Activated CD4-positive, alpha-beta T cell treated with anti-CD3 and anti-CD28 coated beads, Interleukin-10, Interleukin-2, amounts not matched to agents 100 ng/mL and 50 ng/mL, durations not matched to agents 16 hours and 8 hours (primary cell): Measurements from ENCODE around the gene CDS1.
A peak's percentile ranks its signal among the peaks of the same experiment; 100 is the strongest.
"Not testable (repeated sequence)": the region's sequence is repeated elsewhere in the genome, so short reads cannot be mapped to it uniquely, and the experiment has no call there.

Source experiments
- DNase-seq: peaks from one replicate; pipeline ENCODE4 v3.0.0-alpha.2; 2020

Gene CDS1

DNA sequence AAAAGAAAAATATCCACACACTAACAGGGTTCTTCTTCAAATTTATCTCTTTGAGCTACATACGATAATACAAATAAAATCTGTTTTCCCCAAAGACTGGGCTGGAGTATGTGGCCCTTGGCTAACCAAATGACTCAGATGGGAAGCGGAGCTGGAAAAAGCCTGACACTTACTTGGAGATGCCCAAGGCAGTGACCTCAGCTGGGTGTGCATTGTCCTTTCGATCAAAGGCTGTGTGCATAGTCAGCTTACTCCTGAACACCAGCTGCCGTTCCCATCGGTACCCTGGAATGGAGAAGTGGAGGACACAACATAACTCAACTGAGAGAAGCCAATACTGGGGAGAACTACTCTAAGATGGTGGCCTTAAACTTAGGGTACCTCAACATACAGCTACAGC lies 95.1 kb downstream of the CDS1 start:
- DNase-seq = no peak

DNA sequence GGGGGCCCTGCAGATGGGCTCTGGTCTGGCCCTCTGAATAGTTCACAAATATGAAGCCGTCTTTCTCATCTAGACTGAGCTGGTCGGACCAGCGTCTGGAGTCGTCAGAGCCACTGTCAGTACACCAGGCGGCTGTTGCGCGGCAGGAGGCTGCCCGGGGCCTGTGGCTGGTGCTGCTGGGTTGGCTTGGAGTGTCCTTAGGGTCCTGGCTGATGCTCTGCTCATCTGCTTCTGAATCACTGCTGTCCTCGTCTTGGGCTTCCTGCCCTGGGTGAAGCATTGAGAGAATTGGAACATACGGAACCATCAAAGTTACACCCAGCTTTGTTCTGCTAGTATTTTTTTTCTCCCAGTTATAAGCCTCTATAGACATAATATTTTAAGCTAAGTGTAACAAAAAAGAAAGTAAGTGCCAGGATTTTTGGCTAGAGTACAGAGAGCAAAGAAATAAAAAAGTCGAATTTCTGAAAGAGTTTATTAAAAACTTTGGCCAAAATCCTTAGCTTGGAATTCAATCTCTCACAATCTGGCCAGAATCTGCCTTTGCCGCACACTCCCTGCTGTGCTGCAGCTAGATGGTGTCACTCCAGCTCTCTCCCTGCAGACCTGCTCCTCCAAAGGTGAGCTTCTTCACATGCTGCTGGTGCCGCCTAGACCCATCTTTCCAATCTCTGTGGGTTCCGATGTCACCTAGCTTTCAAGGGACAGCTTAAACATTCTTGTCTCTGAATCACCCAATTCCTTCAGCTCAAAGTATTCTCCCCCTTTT lies 96.2 kb downstream of the CDS1 start:
- no peak for DNase-seq

DNA sequence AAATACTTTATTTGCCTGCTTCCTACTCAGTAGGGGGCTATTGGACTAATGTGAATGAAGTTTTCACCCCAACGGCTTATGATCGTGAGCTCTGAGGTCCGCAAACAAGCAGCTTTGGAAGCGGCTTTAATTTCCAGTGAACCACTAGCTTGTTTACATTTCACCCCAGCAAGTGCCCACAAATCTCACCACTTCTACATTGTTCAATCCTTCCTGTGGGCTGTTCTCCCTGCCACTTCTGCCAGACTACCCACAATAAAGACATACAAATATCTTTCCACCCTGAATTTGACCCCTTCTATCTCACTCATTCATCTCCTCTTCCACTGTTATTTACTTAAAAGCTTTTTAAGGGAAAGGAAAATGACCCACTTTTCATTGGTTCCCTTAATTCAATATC lies 98.0 kb downstream of the CDS1 start:
- DNase-seq = no peak

DNA sequence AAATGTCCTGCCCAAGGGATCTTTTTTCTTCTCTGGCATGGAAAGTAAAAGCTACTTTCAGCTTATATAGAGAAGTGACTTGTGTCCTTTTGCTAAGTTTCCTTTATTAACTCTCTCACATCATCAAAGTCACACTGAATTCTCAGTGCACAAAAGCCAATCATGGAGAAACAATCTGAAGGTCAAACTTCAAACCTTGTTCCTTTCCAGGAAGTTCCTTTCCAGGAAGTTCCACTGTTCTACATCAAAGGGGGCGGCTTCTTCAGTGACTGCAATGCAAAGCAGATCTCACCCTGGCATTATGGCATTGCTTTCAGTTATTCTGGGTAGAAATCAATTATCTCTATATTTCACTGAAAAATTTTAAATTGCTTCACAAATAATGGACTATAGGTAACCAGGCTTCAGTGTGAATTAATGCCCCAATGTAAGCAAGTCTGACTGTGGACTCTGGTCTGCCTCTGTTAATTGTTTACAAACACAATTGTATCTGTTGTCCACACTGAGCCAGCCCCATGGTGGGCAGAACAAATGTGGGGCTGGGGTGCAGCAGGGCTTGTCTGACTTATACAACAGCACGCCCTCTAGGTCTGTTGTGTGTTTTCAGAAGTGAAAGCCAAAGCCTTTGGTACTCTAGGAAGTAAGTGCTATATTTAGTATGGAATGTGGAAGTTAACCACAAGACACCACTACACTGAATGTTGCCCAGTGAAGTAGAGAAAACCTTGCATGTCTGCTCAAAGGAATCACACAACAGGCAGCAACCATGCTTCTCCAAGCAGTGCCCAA lies 98.8 kb downstream of the CDS1 start:
- DNase-seq = no peak

DNA sequence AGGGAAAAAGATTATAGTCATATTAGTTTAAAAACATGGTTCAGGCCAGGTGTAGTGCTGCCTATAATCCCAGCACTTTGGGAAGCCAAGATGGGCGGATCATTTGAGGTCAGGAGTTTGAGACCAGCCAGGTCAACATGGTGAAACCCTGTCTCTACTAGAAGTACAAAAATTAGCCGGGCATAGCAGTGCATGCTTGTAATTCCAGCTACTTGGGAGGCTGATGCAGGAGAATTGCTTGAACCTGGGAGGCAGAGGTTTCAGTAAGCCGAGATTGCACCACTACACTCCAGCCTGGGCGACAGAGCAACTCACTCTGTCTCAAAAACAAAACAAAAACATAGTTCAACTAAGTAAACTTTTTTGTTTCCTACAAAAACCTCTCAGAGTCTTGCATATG lies 99.7 kb downstream of the CDS1 start:
- DNase-seq = not testable (repeated sequence)

DNA sequence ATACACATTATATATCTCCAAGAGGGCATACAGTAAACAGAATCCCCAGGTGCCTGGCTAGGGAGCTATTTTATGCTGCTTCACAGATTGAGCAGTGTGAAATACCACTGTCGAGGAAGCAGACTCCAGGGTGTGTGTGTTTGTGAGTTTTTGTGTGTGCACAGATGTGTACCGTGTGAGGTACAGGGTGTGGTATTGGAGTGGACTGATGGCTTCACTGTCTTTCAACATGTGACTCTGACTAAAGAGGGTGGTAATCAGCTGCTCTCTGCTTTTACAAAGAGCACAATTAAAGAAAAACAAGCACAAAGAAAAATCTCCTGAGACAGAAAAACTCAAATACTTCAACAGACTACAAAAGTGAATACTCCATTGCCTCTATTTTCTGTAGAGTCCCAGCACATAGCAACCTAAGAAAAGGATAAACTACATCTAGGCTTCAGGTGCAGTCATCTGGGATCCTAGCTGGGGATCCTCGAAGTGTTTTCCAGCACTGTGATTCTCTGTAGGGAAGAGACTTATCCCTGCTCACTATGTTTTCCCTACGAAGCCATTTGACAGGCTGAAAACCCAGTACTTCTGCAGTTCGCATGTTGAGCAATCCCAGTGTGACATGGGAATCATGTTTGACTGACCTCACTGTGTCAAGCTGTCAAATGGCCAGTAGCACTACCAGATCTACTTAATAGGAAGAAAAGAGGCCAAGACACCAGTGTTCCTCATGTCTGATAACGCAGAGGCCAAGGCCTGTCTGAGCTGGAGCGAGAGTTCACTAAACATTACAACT lies 100.3 kb downstream of the CDS1 start:
- DNase-seq = no peak

DNA sequence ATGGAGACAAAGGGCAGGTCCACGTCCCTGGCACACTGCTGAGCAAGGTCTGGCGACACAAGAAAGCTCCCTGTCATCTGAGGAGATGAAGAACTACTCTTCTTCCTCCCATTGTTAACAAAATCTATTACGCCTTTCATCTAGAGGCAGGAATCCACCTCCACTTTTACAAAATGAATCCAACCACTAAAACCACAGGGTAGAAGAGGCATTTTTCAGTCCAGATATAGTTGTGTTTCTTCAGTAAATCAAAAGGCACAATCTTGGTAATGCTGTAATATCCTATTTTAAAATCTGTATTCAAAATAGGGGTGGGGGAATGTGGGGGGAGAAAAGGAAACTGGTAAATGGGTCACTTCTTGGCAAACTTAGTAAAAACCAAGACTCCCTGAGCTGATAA lies 101.4 kb downstream of the CDS1 start:
- DNase-seq = no peak

DNA sequence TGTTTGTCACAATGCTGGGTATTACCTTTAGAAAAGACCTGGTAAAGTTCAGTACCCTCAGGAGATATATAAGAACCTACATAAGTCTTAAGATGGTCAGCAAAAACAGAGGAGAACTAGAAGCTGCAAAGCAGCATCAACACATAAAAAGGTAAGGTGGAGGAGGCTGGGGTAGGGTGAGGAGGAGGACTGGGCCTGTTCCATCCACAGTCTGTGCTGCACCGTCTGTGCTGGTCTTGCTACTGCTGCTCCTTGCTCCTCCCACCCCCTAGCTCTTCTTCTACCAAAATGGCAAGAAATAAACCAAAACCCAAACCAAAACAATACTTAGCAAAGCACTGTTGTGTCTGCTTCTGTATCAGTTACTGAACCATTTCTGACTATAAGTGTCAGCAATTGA lies 102.2 kb downstream of the CDS1 start:
- DNase-seq = no peak

DNA sequence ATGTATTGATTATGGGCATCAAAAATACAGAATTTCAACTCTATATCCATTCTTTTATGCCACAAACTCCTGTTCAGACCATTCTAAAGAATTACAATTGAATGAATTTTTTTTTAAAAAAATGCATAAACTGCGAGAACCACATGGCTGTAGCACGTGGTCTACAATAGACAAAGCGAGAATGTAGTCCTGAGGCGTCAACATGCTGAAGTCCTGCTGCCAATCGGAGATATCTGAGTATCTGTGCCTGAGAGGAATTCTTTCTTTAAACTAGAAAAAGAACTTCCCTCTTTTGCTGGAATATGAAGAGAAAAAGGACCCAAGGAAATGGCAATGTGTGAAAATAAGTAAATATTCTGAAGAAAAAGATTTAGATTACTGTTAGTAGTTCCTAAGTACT lies 105.7 kb downstream of the CDS1 start:
- no peak for DNase-seq

DNA sequence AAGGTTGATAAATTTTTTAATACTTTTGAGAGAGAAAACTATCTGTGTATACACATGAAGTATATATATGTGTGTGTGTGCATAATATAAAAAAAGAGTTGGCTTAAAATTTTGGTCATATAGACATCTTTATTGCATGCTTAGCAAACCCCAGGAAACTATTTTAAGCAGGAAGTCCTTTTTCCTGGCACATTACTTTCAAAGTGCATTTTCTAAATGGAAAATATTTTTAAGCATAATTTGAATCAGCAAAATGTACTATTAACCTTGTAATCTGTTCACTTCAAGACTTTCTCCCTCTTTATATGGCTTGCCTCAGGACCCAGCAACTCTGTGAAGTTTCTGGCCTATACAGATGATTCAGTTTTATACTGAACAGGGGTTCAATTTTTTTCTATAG lies 106.3 kb downstream of the CDS1 start:
- DNase-seq = no peak

DNA sequence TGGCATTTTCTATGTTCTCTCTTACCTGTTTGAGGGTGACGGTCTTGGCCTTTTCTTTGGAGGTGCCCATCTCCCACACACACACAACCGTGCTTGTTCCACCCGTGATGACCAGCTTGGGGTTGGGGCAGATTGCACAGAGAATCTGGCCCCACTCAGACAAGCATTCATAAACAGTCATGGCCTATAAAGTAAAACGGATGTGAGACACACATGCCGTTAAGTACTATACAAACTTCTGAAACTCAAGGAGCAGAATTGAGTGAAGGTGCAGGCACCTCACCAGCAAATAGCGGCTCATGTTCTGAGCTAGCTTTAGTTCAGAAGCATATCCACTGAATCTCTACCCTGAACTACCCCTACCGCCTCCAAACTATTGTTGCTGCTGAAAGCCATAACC lies 107.6 kb downstream of the CDS1 start:
- DNase-seq = no peak

DNA sequence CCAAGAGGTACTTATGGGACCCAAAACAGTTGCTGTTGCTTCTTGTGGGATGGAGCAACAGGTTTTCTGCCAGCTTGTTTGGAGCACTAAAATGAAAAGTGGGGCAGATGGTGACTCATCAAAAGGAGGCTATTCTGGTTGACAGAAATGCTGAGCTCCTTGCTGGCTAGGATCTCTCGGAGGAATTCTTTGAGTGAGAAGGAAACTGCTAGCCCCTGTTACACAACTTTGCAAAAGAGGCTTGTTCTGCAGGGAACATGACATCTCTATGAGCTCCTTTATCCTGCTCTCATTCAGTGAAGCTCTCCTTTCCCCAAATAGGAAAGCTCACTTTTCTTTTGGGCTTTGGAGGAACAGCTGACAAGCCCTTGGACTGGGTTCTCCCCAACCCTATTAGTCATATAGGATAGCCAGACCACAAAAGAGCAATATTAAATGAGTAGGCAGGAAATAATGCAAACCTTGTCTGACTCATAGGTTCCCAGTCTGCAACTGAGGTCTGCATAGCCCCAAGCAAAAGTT lies 108.3 kb downstream of the CDS1 start:
- peak; percentile 50 for DNase-seq

DNA sequence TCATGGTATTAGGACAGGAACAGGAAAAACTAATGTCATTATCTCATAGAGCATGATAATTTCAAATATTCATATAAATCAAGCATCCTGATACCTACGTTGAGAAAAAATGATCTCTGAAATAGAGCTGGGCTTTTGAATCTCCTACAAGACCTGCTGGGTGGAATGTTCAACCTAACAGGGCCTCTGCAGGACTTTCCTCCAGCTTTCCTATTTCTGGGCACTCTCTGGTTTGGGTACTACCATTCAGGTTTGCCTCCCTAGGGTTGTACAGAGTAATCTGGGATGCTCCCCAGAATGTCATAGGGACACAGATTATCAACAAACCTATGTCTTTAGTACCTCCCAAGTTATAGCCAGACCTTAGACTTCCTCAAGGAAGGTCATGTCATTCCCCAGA lies 108.9 kb downstream of the CDS1 start:
- DNase-seq = no peak

DNA sequence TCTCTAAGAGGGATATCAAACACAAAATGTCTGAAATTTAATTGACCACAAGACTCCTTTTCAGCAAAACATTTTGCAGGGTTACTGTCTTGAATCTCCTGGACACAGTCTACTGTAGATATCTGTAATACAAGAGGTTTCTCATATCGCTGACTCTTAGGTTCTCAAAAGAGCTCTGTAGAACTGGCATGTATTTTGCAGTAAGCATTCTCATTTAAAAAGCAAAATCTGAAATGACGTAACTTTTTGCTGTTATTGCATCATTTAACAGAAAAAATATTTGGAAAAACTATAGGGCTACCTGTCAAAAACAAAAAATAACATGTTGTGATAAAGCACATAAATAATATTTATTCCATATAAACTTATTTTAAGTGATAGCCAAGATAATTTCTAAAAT lies 114.2 kb downstream of the CDS1 start:
- DNase-seq = no peak

DNA sequence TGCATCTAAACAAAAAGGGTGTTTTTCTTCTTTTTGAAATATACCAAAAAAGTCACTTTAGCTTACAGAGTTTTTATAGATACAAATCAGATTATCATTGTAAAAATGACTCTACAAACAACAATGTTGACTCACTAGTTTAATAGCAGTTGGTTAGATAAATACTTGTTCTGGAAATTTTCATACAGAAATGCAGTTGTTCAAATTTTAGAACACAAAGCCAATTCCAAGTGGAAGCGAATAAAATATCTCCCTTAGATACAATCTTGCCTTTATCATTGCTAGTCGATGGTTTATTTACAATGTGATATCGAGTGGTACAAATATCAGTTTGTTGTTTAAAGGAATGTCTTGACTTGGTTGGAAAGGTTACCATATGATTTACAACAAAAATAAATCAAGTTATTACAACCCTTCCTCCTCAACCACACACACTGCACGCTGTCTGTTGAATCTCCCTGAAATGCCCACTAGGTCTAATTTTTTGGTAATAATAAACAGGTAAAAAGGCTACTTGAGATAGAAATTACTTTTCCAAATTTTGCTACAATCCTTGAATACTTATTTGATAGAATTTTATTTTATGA lies 114.8 kb downstream of the CDS1 start:
- DNase-seq = no peak

DNA sequence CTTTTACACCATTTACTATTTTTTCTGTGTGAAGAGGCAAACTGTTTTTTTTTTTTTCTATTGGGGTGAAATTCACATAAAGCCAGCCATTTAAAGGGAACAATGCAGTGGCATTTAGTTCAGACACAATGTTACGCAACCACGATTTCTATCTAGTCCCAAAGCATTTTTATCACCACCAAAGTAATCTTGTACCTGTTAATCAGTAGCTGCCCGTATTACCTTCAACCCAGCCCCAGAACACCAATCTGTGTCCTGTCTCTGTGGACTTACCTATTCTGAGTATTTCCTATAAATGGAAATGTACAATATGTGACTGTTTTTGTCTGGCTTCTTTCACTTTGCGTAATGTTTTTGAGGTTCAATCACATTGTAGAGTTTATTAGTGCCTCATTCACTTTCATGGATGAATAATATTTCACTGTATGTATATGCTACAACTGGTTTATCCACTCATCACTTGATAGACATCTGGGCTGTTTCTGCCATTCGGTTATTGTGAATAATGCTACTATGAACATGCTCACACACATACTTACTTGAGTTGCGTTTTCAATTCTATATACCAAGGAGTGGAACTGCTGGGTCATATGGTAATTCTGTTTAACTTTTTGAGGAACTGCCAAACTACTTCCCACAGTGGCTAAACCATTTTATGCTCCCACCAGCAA lies 116.2 kb downstream of the CDS1 start:
- no peak for DNase-seq
